ENCODE results near the gene OSBPL10.
A peak's percentile ranks its signal among the peaks of the same experiment; 100 is the strongest.

The OSBPL10 gene

DNA sequence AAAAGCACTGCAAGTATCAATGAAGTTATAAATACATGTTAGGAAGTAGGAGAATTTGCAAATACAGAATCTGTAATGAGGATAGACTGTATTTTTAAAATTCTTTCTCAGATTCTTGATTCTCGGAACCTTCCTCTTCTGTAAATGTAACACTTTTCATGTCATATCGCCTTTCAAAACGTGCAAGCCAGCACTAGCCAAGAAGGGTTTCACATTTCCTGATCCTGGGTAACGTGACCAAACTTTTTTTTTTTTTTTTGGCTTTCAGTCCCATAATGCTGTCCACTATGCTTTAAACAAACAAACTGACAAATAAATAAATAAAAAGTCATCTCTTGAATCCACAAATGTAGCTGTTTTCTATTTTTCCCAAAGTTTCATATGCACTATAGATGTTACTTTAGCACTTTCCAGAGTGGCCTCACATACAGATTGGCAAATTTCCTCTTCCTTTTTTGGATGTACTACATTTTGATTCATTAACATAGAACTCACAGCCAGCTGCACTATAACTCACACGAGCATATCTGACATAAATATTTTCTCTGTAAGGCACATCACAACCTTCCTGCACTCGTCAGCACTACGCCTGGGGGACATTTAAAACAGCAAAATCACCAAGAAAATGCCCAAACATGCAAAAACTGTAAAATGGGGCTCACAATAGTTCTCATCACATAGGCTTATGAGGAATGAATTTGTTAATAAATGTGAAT, 208.1 kb downstream of the OSBPL10 start:
- no peak for DNase-seq (ENCODE audit: low read depth in 2 of 2)

GRCh38 chr3:31772272-31772671, 208.8 kb downstream of the OSBPL10 start:
- DNase-seq (ENCODE audit: low read depth in 2 of 2) = no peak

DNA sequence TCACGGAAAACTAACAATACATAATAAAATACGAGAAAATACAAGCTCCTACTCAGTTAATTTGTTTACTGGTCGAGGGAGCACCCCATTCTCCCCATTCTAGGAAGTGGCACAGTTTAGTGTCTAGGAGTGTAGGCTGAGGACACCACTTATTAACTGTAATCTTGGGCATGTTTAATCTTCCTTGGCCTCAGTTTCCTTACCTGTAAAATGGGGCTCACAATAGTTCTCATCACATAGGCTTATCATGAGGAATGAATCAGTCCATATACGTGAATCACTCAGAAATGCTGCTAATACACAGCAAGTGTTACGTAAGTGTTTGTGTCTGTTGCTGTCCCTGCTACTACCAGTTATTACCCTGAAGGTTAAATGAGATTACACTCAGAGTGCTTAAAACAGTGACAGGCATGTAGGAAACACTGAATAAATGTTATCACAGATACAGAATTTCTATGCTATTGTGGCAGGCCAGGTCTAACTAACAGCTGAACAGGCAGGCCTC, 210.2 kb downstream of the OSBPL10 start:
- DNase-seq (ENCODE audit: low read depth in 2 of 2) = no peak

DNA sequence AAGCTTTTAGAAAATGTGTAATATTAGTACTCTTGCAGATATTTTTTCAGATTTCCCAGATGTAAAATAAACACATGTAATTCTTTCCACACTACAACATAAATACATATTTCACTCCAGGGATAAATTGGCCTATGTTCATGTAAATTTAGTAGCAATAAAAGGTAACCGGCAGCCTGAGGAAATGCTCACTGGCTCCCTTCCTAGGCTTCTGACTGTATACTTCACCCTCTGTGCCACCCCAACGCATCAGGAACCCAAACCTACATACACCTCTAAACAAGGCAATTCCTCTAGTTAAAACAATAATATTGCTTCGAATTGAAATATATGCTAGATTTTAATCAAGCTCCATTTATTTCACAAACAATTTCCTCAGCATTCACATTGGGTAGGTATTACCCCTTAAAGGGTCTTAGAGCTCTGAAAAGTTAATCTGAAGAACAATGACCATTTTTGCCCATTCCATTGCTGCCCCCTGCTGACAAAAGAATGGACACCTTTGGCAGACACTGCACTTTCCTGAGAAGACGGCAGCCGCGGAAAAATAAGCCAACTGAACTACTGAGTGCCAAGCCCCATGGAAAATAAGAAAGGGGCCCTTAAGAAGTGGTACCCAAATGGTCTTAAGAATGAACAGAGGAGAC, 212.5 kb downstream of the OSBPL10 start:
- peak in 1 of 2 donors; percentile 17 for DNase-seq (ENCODE audit: low read depth in 2 of 2)

- no peak for DNase-seq (ENCODE audit: low read depth in 2 of 2)
Observed at GRCh38 chr3:31767920-31768319, 213.1 kb downstream of the OSBPL10 start.

GRCh38 chr3:31766669-31767068, 214.4 kb downstream of the OSBPL10 start:
- no peak for DNase-seq (ENCODE audit: low read depth in 2 of 2)

DNA sequence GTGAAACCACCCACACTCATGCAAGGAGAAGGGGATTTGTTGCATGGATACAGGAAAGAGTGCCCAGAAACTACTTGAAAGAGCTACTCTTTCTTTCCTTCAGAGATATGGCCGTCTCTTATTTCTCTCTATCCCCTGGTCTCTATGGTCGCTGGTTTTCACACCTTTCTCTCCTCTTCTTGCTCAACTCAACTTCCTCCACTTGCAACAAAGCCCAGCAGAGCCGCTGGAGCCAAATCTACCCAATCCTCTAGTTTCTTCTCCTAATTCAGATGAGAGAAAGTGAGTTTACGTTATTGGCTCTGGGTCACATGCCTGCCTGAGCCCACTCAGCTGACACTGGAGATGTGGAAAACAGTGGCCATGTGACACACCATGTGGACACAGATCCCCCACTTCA, 215.2 kb downstream of the OSBPL10 start:
- DNase-seq (ENCODE audit: low read depth in 2 of 2) = no peak

- no peak for DNase-seq (ENCODE audit: low read depth in 2 of 2)
Observed at GRCh38 chr3:31763731-31764130, 217.3 kb downstream of the OSBPL10 start.

DNA sequence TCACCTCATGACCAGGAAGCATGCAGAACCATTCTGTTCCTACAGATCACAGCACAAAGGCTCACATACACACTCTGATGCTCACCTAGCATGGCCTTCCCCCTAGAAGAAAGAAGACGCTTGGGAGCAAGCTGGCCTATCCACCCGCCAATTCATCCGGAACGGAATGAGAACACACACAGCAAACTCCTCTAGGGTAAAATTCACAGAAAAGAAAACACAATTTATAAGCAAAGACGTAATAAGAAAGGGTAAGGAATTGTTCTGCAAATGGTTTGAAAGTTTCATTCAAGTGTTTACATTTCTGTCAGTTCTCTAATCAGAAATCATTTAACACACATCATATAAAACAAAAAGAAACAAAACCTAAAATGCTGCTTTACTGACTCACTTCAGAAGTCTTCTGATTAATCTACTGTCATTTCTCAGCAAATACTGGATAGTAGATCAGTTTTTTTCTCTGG, 218.1 kb downstream of the OSBPL10 start:
- DNase-seq (ENCODE audit: low read depth in 2 of 2) = no peak

DNA sequence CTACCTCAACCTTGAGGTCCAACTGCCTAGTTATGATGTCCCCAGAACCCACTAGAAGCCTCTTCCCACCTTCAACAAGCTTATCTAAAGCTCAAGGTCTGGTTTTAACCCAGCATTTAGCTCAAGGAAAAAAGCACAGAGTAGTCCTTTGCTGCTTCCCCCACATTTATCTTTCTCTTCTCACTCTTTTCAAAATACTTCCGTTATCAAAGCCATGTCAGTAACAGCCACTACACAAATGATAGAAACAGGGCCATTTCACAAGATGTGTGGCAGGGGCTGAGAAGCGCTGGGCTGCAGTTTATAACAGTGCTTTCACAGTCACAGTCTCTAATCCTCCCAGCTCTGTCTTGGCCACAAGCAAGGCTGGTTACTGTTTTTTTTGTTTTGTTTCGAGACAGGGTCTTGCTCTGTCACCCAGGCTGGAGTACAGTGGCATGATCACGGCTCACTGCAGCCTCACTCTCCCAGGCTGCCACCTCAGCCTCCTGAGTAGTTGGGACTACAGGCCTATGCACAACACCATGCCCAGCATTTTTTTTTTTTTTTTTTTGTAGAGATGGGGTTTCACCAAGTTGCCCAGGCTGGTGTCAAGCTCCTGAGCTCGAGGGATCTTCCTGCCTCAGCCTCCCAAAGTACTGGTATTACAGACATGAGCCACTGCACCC, 218.8 kb downstream of the OSBPL10 start:
- DNase-seq (ENCODE audit: low read depth in 2 of 2) = no peak

DNA sequence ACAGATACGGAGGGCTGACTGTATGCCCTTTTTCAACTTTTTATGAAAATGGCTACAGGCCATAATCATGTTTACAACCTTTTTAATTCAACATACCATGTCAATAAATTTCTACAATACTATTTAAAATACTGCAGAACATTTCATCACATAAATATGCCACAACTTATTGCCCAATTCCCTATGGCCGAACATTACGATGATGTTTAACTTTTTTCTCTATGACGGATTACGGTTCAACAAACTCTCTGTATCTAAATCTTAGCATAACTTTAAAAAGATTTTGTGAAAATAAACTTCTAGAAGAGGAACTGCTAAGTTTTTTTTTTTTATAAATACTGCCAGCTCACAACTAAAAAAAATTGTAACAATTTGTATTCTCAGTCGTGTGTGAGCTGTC, 220.4 kb downstream of the OSBPL10 start:
- DNase-seq (ENCODE audit: low read depth in 2 of 2) = no peak

GRCh38 chr3:31758322-31758965, 222.6 kb downstream of the OSBPL10 start:
- DNase-seq (ENCODE audit: low read depth in 2 of 2) = no peak

GRCh38 chr3:31755926-31756658, 225.0 kb downstream of the OSBPL10 start:
- DNase-seq (ENCODE audit: low read depth in 2 of 2) = no peak

DNA sequence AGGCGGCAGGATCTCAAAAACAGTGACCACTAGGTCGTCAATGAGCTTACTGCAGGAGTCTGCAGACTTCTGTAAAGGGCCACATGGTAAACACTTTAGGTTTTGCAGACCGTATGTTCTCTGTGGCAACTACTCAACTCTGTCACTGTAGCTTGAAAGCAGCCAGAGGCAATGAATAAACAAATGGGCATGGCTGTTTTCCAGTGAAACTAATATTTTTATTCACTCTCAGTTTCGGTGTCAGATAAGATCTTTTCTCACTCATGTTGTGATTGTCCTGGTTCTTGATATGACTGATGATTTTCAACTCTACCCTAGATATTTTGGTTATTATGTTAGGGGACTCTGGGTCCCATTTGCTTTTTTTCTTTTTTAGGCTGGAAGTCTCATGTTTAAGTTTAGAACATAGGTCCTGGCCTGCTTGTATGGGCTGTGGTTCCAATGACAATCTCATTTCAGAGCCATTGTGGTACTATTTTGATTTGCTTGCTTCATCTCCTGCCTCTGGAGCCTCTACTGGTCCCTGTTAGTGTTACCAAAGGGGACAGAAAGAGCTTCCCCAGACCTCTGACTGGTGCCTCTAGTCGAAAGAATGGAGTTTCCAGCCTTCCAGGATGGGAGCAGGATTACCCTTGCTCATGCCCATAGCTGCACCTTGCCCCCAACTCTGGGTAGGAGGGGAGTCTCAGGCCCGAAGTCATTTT, 226.3 kb downstream of the OSBPL10 start:
- no peak for DNase-seq (ENCODE audit: low read depth in 2 of 2)

GRCh38 chr3:31753050-31753425, 228.0 kb downstream of the OSBPL10 start:
- DNase-seq (ENCODE audit: low read depth in 2 of 2) = no peak

- no peak for DNase-seq (ENCODE audit: low read depth in 2 of 2)
Observed at GRCh38 chr3:31752305-31753049, 228.6 kb downstream of the OSBPL10 start.

DNA sequence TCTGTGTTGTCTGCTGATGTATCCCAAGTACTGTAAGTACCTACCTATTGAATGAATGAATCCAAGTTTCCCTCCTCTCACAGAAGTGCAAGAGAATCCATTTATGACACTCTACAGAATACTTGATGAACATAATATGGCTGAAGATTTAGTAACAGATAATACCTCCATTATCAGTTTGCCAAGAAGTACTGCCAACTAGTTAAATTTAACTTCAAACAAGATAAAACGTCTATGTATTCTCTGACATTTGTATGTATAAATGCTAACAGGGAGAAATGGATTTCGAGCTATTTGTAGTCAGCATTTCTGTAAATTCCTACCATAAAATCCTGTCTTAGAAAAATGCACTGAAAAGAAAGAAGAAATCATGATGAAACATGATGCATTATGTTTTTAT, 230.7 kb downstream of the OSBPL10 start:
- no peak for DNase-seq (ENCODE audit: low read depth in 2 of 2)

DNA sequence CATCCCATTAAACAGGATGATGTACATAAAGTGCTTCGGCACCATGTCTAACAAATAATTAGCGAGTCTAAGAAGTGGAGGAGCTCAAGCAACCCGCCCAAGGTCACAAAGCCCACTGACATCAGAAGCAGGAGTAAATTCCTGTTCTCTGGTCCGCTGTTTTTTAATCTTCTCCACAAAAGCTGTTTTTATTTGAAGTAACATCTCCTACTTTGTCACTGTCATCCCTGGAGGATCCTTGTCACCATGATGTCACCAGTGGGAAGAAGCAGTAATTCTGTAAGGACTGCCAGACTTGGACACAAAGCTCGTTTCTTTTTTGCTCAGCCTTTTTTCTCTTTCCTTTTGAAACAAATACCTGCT, 232.1 kb downstream of the OSBPL10 start:
- DNase-seq (ENCODE audit: low read depth in 2 of 2) = no peak

- no peak for DNase-seq (ENCODE audit: low read depth in 2 of 2)
Observed at GRCh38 chr3:31748281-31748932, 232.7 kb downstream of the OSBPL10 start.

DNA sequence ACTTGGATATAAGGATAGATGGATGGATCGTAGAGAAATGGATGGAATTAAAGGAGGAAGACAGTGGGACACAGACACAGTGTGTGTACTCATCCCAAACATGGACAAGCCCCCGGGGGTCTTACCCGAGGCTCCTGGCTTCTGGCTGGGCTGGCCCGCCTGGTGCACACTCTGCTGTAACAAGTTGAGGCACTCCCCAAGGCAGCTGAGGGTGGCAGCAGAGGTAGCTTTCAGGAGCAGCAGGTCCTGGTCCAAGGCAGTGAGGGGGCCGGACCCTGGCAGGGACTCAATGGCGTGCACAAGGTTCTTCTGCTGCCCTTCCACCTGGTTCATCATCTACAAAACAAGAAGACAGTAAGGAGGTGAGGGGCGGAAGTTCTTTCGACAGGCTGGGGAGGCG, 233.3 kb downstream of the OSBPL10 start:
- no peak for DNase-seq (ENCODE audit: low read depth in 2 of 2)
